ENCODE data around the gene RASSF7. TPM values are rescaled to one million over a fixed set of nuclear protein-coding genes. Genes with fewer than 3 reads are reported as not detected.

Gene RASSF7
- total RNA-seq, 1 donor from 2014 or later, result 32.3 TPM

GRCh38 chr11:577611-577894 lies 16.8 kb downstream of the RASSF7 start:
- no peak for DNase-seq (ENCODE audit: low read depth)
- no peaks in the 10 kb centered on the region for H3K9me3 Mint-ChIP-seq (ENCODE audit: unreplicated experiment)
- peaks cover 17% of the 10 kb centered on the region for H3K27me3 Mint-ChIP-seq (ENCODE audit: low read depth, unreplicated experiment)
- H3K4me1 ChIP-seq (ENCODE audit: insufficient read depth, low read length), result peaks cover 16% of the 10 kb centered on the region
- peak overlapping the region; percentile 96 for H3K4me2 ChIP-seq (ENCODE audit: low read length)
- H3K27ac ChIP-seq (ENCODE audit: low read depth, low read length), result peak overlapping the region; percentile 84
- peaks cover 6% of the 10 kb centered on the region for H3K27me3 ChIP-seq (ENCODE audit: insufficient read depth, low read length)
- no peak for TF ChIP-seq EZH2 (IDR thresholded peaks at IDR 0.05; ENCODE audit: insufficient read depth, low read length)
- TF ChIP-seq, protein P1, sequence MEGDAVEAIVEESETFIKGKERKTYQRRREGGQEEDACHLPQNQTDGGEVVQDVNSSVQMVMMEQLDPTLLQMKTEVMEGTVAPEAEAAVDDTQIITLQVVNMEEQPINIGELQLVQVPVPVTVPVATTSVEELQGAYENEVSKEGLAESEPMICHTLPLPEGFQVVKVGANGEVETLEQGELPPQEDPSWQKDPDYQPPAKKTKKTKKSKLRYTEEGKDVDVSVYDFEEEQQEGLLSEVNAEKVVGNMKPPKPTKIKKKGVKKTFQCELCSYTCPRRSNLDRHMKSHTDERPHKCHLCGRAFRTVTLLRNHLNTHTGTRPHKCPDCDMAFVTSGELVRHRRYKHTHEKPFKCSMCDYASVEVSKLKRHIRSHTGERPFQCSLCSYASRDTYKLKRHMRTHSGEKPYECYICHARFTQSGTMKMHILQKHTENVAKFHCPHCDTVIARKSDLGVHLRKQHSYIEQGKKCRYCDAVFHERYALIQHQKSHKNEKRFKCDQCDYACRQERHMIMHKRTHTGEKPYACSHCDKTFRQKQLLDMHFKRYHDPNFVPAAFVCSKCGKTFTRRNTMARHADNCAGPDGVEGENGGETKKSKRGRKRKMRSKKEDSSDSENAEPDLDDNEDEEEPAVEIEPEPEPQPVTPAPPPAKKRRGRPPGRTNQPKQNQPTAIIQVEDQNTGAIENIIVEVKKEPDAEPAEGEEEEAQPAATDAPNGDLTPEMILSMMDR (IDR thresholded peaks at IDR 0.05; ENCODE audit: insufficient read depth, low read depth, low read length), result no peak
- H3K9me3 ChIP-seq (ENCODE audit: insufficient read depth, low read depth, low read length), result no peaks in the 10 kb centered on the region
- no peak for FAIRE-seq
- H3K4me1 Mint-ChIP-seq (ENCODE audit: low read depth, unreplicated experiment), result peaks cover 39% of the 10 kb centered on the region
- H2AFZ ChIP-seq (ENCODE audit: low read depth, low read length), result no peak overlapping the region
- peaks cover 53% of the 10 kb centered on the region for H4K20me1 ChIP-seq (ENCODE audit: insufficient read depth, low read length)
- peak overlapping the region; percentile 98 for H3K4me3 ChIP-seq (ENCODE audit: insufficient read depth, low read depth, low read length)
- peak overlapping the region; percentile 92 for H3K27ac Mint-ChIP-seq (ENCODE audit: unreplicated experiment)
- peaks cover 3% of the 10 kb centered on the region for H3K36me3 ChIP-seq (ENCODE audit: insufficient read depth, low read length)
- peak overlapping the region; percentile 98 for H3K4me3 Mint-ChIP-seq (ENCODE audit: unreplicated experiment)
- peaks cover 12% of the 10 kb centered on the region for H3K36me3 Mint-ChIP-seq (ENCODE audit: low read depth, unreplicated experiment)
- H3K79me2 ChIP-seq (ENCODE audit: insufficient read depth, low read length), result peaks cover 57% of the 10 kb centered on the region
- H3K9ac ChIP-seq (ENCODE audit: low read length), result peak overlapping the region; percentile 99

DNA sequence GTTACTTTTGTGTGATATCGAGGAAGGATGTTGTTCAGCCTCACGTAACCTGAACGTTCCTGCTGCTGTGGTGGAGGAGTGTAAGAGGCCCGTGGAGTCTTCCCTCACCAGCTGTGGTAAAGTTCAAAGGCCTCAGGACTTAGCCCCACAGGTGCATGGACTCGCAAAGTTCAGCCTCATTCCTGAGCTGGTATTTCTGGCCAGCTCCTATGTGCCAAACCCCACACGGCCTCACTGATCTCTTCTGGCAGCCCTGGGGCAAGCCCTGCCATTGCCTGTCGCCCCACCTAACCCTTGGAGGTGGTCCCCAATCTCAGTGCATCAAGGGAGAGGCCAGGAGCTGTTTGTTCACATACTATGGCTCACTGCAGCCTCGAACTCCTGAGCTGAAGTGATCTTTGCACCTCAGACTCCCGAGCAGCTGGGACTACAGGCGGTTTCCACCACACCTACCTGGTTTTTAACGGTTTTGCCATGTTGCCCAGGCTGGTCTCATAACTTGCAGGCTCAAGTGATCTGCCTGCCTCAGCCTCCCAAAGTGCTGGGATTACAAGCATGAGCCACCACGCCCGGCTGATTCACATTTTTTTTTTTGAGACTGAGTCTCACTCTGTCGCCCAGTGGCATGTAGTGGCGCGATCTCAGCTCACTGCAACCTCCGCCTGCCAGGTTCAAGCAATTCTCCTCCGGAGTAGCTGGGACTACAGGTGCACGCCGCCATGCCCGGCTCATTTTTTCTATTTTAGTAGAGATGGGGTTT lies 17.7 kb downstream of the RASSF7 start:
- peaks cover 6% of the 10 kb centered on the region for H3K27me3 ChIP-seq (ENCODE audit: insufficient read depth, low read length)
- peak overlapping the region; percentile 26 for H3K27ac Mint-ChIP-seq (ENCODE audit: unreplicated experiment)
- H2AFZ ChIP-seq (ENCODE audit: low read depth, low read length), result no peak overlapping the region
- TF ChIP-seq EZH2 (IDR thresholded peaks at IDR 0.05; ENCODE audit: insufficient read depth, low read length), result no peak
- TF ChIP-seq, protein P1 (IDR thresholded peaks at IDR 0.05; ENCODE audit: insufficient read depth, low read depth, low read length), result no peak
- H3K79me2 ChIP-seq (ENCODE audit: insufficient read depth, low read length), result peaks cover 61% of the 10 kb centered on the region
- H3K36me3 Mint-ChIP-seq (ENCODE audit: low read depth, unreplicated experiment), result peaks cover 12% of the 10 kb centered on the region
- H3K4me1 ChIP-seq (ENCODE audit: insufficient read depth, low read length), result peaks cover 16% of the 10 kb centered on the region
- H3K27me3 Mint-ChIP-seq (ENCODE audit: low read depth, unreplicated experiment), result peaks cover 13% of the 10 kb centered on the region
- FAIRE-seq (no peak), DNase-seq (ENCODE audit: low read depth) (no peak)
- peak overlapping the region; percentile 99 for H3K9ac ChIP-seq (ENCODE audit: low read length)
- H3K4me3 Mint-ChIP-seq (ENCODE audit: unreplicated experiment), result peak overlapping the region; percentile 98
- H3K4me3 ChIP-seq (ENCODE audit: insufficient read depth, low read depth, low read length), result peak overlapping the region; percentile 98
- H3K36me3 ChIP-seq (ENCODE audit: insufficient read depth, low read length), result peaks cover 5% of the 10 kb centered on the region
- no peak overlapping the region for H3K27ac ChIP-seq (ENCODE audit: low read depth, low read length)
- peak overlapping the region; percentile 96 for H3K4me2 ChIP-seq (ENCODE audit: low read length)
- peaks cover 39% of the 10 kb centered on the region for H3K4me1 Mint-ChIP-seq (ENCODE audit: low read depth, unreplicated experiment)
- H4K20me1 ChIP-seq (ENCODE audit: insufficient read depth, low read length), result peaks cover 58% of the 10 kb centered on the region
- no peaks in the 10 kb centered on the region for H3K9me3 Mint-ChIP-seq (ENCODE audit: unreplicated experiment)
- no peaks in the 10 kb centered on the region for H3K9me3 ChIP-seq (ENCODE audit: insufficient read depth, low read depth, low read length)
